Fibroblast of skin of abdomen (primary cell): ENCODE results near the gene ZFYVE27.

ENCODE experiments used
- DNase-seq: peaks from one replicate; pipeline ENCODE4 v3.0.0-alpha.2; 2013

The ZFYVE27 gene

DNA sequence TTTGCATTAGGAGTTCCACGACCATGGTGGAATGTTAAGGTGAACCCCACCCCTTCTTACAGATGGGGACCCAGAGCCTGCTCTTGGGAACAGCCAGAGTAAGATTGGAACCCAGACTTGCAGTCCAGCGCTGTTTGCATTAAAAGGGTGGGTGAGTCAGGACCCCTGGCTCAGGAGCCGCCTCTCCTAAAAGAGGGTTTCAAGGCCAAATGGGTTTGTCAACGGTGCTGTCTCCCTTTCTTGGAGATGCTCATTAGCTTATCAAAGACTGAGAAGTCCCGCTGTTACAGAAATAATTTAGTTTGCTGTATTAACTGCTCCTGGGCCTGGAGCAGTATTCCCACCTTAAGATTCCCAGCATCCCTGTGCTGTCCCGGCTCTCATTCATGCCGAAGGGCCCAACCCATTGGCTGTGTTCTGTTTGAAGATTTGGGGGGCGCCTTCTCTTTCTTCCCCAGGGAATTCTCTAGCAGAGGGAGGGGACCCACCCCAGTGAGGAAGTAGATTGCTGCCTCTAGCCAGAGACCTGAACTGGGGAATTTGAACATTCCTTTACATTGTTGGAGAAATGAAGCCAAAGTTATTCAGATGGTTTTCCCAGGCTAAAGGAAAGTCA is 21.6 kb upstream of the ZFYVE27 start:
- no peak for DNase-seq

DNA sequence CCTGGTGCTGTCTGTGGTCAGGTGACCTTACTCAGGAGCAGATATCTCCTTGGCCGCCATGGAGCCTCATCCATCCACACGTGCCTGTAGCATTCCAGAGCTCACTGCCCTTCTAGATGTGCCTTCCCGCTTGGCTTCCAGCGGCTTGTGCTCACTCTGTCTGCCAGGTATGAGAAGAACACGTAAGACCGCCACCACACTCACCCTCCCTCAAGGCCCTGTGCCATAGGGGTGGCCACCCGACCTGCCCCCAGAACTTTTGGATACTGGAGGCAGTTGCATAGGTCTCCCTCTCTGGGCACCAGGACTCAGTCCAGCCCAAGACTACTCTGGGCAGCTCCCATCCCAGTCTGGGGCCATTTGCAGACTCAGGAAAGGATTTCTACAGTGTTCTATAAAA is 19.3 kb upstream of the ZFYVE27 start:
- no peak for DNase-seq

DNA sequence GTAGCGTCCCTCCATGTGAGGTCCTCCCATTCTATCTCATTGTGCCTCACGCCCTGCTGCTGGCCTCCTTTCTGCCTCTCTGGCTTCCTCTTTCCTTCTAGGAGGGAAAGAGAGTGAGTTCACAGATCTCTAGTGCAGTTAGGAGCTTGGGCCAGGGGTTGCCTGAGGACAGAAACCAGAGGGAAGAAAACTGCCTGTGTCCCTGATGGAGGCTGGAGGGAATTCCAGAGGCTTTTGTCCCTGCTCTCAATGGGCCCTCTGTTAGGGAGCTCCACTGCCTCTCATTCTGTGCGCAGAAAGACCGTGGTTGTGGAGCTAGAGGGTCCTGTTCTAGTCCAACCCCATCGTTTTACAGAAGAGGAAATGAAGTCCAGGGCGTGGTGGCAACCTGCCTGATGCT is 18.8 kb upstream of the ZFYVE27 start:
- DNase-seq: no peak

DNA sequence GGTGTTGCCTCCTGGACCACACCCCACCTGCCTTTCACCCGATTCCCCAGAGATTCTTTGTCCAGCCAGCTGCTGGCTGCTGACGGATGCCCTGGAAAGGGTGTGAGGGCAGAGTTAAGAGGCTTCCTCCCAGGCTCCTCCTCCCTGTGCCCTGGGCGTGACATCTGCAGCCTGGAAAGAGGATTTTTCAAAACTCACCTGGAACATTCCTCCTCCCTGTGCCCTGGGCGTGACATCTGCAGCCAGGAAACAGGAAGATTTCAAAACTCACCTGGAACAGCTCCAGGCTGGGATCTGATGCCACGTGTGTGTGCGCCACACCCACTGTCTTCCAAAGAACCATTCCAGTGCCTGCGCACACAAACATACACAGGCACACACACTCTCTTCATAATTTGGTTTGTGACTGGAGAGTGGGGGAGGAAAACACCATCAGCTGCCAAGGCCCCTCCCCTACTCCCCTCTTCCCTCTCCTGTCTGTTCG is 18.2 kb upstream of the ZFYVE27 start:
- DNase-seq: no peak

DNA sequence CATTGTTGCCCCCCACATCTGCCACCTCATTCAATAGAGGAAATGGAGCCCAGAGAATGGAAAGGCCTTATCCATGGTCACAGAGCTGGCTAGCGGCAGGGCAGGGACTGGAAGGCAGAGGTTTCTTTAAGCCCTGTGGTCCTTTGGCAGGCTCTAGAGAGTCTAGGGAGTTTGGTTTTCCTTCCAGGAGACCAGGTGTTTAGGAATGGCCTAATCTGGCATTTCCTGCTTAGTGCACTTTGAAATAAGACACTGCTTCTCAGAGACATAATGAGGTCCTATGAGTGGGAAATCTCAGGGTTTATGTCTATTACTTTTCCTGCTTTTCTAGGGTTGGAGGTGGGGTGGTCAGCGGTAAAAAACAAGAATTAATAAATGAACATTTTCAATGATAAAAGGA is 17.3 kb upstream of the ZFYVE27 start:
- no peak for DNase-seq

DNA sequence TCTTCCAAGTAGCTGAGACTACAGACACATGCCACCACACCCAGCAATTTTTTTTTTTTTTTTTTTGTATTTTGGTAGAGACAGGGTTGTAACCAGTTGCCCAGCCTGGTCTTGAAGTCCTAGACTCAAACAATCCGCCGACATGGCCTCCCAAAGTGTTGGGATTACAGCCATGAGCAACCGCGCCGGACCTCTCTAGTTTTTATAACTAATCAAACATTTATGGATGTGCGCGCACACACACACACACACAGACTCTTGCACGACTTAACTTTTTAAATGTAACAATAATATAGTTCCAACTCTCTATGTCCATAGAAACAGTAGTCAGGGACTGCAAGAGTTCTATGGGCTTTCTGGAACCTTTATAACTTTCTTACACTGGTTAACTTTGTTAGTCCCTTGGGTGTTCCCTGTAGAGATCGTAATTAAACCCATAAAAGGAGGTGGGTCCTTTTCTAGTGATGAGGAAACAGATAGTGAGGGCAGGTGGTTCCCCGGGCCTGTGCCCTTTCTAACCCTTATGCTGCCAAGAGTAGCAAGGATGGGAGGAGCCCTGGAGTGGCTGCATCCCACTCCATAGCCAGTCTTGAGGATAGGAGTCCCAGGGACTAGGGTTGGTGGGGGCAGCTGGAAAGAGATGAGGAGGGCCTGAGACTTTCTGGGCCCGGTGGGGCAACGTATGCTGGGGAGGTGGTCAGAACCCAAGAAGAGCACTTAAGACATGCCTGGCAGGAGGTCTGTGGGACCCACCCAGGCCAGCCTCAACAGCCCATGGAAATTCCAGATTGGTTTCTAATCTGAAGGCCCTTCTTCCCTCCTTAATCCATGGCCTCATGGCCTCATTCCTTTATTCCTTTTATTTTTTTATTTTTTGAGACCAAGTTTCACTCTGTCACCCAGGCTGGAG is 14.8 kb upstream of the ZFYVE27 start:
- no peak for DNase-seq

DNA sequence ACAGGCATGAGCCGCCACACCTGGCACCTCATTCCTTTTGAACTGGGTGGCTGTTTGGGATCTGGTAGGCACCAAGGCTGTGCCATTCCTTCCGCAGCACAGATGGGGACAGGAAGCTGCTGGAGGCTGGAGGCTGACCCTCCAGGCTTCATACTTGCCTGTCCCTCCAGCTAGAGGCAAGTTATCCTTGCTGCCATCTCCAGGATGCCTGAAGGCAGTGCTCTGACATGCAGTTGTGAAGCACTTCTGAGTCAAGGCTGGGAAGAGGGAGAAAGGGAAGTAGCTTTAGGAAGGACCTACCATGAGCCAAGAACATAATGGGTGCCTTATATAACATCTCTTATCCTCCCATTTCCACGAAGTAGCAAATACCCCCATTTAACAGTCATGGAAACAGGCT is 13.9 kb upstream of the ZFYVE27 start:
- DNase-seq: no peak

DNA sequence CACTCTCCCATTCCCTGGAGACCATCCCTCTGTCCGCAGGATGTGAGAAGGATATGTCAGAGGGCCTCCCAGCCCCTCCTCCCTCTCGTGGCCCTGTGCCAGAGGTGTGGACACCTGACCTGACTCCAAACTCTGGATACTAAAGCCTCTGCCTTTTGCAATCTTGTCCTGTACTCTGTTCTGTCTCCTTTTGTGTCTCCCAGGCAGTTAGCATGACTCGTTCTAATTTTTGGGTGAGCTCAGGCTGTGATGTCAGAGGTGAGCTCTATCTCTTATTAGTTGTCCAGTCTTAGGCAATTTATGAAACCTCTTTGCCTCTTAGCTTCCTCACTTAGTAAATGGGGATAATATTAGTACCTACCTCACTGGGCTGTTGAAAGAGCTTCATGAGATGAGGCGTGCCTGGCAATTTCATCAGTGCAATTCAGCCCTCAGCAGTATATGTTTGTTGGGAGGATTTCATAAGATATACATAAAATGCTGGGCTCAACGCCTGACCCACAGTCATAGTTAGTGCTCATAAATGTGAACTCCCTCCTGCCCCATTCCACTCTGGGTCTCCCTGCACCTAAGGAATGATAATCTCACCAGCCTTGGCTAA is 12.5 kb upstream of the ZFYVE27 start:
- peak; percentile 39 for DNase-seq

DNA sequence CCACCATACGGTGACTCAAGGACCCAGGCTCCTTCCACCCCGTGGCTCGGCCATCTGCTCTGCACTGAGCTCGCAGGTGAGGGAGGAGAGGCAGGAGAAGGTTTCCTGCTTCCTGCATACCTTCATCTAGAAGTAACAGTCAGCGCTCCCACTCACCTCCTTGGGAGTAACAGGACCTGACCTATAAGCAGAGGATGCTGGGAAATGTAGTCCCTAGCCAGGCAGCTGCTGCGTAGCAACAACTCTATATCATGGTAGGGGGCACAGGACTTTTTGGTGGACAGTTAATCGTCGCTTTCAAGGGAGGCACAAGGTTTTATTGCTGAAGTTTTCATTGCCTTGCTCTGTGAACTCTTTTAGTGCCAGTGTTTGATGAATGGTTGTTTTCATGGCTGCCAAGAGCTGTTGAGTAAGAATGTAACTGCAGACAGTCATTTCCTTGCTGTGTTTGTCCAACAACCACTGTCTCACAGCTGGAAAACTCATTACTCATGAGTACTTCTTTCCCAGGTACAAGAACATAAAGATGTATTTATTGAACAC is 10.2 kb upstream of the ZFYVE27 start:
- peak; percentile 60 for DNase-seq

DNA sequence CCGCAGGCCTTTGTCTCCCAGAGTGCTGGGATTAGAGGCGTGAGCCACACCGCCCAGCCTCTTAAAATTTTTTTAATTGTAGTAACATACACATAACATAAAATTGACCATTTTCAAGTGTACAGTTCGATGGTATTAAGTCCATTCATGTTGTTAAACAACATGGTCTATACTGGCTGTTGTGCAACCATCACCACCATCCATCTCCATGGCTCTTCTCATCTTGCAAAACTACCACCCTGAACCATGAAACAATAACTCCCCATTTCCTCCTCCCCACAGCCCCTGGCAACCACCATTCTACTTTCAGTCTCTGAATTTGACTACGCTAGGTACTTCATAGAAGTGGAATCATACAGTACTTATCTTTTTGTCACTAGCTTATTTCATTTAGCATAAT is 7.9 kb upstream of the ZFYVE27 start:
- DNase-seq: no peak

DNA sequence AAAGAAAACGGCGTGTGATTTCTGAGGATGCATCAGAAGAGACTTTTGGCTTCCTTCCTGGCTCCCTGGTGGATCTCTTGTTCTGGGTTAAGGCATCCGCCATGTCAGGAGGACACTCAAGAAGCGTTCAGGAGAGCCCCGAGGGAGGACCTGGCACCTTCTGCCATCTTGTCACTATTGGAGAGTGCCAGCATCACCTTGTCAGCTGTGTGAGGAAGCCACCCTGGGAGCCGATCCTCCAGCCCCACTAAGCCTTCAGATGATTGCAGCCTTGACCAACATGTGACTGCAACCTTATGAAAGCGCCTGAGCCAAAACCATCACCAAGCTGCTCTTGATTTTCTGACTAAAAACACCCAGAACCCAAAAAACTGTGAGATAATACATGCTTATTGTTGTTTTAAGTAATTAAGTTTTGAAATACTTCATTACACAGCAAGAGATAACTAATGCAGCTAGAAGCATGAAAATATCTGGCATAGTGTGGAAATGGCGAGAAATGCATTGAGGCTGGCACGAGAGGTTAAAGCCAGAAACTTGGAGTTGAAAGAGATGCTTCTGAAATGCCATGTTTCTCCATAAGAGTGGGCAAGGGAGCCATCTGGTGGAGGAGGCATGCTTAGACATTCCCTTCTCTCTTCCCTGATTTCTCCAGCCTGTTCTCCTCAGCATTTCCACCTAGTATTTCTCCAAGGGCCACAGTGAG is 5.4 kb upstream of the ZFYVE27 start:
- peak; percentile 71 for DNase-seq

DNA sequence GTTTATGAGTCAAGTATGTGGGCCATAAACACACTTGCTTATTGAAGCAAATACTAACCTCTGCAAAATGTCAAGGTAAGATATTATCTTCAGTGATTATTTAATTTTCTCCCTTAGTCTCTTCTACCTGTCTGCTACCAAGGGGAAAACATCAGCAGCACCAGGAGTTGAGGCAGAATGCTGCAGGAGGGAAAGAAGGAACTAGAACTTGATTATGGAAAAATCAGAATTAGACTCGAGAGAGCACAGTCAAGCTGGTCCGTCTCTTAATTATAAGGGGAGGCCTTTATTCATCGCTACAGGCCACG is 4.9 kb upstream of the ZFYVE27 start:
- no peak for DNase-seq

DNA sequence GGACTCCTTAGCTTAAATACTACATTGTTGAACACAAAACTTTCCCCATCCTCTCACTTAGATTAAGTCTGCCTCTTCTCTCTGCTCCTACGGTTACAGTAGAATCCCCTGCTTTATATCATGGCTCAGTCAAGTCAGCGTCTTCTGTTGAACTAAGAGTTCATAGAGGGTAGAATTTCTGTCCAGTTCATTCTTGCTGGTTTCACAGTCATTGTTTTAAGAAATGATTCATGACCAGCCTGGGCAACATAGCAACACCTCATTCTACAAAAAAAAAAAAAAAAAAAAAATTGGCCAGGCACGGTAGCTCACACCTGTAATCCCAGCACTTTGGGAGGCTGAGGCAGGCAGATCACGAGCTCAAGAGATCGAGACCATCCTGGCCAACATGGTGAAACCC is 3.7 kb upstream of the ZFYVE27 start:
- no peak for DNase-seq

DNA sequence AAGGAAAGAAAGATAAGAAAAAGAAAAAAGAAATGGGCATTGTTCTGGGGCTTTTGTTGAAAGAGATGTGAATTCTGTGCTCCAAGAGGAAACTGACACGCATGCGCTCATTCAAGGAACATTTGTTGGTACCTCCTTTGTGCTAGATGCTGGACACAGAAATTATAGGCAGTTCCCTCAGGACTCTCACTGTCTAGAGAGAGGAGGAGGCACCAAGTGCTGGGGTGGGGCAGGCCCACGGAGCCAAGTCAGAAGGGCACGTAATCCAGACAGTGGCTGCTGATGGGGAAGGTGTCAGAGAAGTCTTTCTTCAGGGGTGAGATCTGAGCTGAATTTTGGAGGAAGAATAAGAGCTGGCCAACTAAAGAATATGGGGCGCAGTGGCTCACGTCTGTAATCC is 2.9 kb upstream of the ZFYVE27 start:
- DNase-seq: no peak

DNA sequence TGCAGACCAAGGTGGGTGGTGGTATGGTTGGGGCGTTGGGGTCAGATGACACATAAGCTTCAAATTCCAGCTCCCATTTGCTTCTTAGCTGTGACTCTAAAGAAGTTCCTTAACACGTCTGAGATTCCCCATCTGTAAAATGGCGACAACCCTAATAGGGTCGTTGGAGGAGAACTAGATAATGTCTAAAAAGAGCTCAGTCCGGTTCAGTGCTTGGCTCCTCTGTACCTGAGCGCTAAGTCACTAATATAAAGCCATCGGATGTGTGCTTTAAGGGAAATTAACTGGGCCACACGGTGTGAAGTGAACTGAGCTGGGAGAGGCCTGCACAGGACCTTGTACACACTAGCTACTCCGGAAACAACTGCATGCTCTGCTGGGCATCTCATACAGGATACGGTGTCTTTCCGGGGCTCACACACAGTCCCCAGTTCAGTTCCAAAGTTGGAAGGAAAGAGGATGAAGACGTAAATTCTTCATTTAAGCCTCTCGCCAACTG is 476 bp upstream of the ZFYVE27 start:
- no peak for DNase-seq

DNA sequence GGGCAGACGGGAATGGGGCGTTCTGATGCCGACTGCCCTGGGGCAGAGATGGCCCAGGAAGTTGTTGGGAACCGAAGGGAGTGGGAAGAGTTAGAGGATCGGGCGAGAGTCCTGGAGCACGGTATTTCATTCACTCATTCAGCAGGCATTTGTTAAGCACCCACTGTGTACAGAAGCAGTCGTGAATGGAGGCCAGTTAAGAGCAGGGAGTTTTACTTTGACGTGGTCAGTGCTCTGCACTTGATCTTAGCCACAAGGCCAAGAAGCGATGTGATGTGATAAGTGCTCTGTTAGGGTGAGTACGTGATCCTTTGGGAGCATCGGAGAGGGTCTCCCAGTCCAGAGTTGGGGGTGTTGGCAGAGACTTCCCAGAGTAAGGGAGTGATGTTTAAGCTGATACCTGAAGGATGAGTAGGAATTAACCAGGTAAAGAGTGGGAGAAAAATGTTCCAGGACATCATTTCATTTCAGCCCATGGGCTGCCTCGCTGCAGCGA is 890 bp downstream of the ZFYVE27 start:
- no peak for DNase-seq

DNA sequence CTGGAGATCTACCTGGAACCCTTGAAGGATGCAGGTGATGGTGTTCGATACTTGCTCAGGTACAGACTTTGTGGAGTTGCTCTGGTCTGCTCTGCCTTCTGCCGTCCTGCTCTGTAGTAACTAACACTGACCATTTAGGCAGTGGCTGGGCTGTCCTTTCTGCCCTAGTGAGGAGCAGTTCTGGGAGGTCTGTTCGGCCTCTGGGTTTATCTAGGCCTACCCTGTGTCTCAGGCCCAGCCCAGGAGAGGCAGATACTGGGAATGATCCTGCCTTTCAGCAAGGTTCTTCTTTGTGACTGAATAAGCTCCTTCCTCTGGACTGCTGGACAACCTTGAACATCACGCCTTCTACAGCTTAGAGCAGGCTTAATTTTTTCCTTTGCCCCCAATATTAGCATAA is 1.7 kb downstream of the ZFYVE27 start:
- no peak for DNase-seq

DNA sequence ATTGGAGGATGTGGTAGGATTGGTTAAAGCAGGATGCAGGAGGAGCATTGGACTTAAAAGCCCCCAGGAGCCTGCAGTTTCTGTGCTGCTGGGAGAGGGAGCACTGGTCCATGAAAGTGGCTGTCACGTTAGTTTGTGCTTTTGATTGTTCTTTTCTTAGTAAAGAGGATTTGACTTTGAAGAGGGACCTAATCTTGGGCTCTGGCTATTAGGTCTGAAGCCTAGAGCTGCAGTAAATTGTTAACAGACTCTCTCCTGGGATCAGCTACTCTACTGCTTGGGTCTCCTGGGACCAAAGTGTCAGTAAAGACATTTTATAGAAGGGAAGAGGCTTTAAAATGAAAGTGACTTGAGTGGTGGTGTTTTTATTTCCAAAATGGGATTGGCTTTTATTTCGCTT is 3.7 kb downstream of the ZFYVE27 start:
- DNase-seq: no peak

DNA sequence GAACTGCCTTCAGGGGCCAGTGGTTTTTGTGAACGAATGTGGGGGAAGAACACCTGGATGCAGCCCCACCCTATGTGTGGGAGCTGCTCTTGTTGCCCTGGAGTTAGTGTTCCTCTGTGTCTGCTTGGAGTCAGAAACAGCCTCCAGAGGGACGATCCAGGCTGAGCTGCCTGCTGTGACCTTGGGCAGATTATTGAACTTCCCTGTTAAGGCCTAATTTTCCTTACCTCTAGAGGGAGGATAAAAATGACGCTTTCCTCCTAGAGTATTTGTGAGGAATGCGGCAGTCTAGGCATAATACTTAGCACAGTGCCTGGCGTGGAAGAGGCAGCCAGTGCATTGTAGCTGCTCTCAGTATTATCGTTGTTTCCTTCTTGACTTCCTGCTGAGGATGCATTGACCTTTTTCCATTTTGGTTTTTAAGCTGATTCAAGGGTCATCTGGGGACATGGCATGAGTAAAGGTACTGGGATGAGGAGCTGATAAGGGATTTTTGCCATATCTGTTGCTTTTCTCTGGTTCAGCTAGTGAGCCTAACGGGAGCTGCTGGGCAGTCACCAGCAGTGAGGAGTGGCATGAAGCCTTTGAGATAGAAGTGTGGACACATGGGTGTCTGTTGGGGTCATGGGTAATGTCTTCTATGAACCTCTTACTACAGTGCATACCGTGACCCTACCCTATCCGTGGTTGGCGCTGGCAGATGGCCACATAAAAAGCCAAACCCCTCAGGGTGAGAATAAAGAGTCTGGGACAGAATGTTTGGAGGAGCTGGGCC is 6.4 kb downstream of the ZFYVE27 start:
- DNase-seq: no peak

DNA sequence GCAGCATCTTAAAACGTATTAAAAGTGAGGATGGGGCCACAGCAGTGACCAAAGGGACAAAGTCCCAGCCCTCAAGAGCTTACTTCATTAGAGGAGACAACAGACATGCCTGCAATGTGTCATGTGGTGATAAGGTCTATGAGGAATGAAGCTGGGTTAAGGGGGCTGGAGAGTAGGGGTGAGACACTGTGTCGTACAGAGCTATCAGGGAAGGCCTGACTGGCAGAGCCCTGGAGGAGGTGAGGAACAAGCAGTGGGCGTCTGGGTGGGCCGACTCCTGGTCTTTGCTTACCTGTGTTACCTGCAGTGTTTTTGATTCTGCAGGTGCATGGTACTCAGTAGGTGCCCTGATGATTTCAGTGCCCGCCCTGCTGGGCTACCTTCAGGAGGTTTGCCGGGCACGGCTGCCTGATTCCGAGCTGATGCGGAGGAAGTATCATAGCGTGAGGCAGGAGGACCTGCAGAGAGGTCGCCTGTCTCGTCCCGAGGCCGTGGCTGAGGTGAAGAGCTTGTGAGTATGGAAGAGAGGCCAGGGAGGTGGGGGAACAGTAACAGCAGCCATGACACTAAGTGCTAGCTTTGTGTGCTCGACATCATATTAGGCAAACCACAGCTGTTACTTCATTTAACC is 7.6 kb downstream of the ZFYVE27 start:
- DNase-seq: no peak

DNA sequence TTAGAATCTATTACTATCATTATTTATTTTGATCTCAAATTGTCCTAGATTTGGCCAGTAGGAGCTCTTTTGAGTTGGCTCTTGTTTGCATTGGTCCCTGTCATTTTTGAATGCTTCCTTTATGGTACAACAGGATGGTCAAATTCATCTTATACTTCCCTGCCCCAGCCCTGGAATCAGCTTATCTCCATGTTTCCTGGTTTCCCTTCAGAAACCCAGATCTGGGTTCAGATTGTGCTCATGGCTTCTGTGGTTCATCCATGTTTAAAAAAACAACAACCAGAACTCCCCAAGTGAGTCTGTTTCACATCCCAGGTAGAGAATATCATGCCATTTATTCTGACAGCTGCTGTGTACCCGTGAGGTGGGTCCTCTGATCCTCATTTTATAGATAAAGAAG is 10.6 kb downstream of the ZFYVE27 start:
- no peak for DNase-seq
